C4-2B (cell line): ENCODE measurements around the gene OPCML.

Experiments
- CTCF ChIP-seq: fragments of 450-650 bp; conservative IDR thresholded peaks from 2 replicates; pipeline ENCODE4 v1.5.1; 2017; ENCODE audit warnings: mild to moderate bottlenecking
- ZFX ChIP-seq: fragments of 450-650 bp; IDR thresholded peaks from 2 replicates; pipeline ENCODE4 v1.6.1; 2017

DNA sequence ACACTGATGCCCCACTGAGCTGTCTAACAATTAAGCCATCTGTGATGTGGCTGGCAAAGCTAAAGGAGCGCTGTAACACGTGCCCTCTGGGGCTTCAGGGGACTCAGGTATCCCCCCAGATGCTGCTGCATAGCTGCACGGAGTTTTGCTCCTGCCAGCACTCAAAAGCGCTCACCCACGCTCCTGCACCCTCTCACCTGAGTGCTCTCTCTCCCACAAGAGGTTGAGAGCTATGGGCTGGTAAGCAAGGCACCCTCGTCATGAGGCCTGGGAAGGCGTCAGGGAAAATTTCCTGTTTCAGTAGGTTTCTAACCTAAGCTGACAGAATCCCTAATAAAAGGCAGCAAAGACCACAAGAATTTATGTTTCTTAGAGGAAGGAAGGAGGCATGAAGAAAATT lies 850.3 kb downstream of the OPCML start:
- no peak for TF ChIP-seq CTCF
- TF ChIP-seq ZFX: no peak
